Measurements from ENCODE around the gene SMPD1.
"Not testable (repeated sequence)": the region's sequence is repeated elsewhere in the genome, so short reads cannot be mapped to it uniquely, and the experiment has no call there.

SMPD1 gene

GRCh38 chr11:6390718-6391469, 620 bp downstream of the SMPD1 start:
- DNase-seq (ENCODE audit: low read depth) = no peak

GRCh38 chr11:6391537-6392134, 1.4 kb downstream of the SMPD1 start:
- DNase-seq (ENCODE audit: low read depth) = no peak

- DNase-seq (ENCODE audit: low read depth) = not testable (repeated sequence)
Observed at GRCh38 chr11:6392251-6392650, 2.0 kb downstream of the SMPD1 start.

GRCh38 chr11:6393989-6394670, 3.9 kb downstream of the SMPD1 start:
- DNase-seq (ENCODE audit: low read depth) = no peak

GRCh38 chr11:6395470-6396060, 5.3 kb downstream of the SMPD1 start:
- DNase-seq (ENCODE audit: low read depth) = no peak

GRCh38 chr11:6397156-6397555, 6.9 kb downstream of the SMPD1 start:
- DNase-seq (ENCODE audit: low read depth) = no peak

- no peak for DNase-seq (ENCODE audit: low read depth)
Observed at GRCh38 chr11:6397636-6398035, 7.4 kb downstream of the SMPD1 start.

- DNase-seq (ENCODE audit: low read depth) = no peak
Observed at GRCh38 chr11:6400431-6401345, 10.4 kb downstream of the SMPD1 start.

GRCh38 chr11:6401464-6401863, 11.2 kb downstream of the SMPD1 start:
- no peak for DNase-seq (ENCODE audit: low read depth)

- DNase-seq (ENCODE audit: low read depth) = no peak
Observed at GRCh38 chr11:6402061-6402470, 11.8 kb downstream of the SMPD1 start.

GRCh38 chr11:6402561-6402981, 12.3 kb downstream of the SMPD1 start:
- peak; percentile 51 for DNase-seq (ENCODE audit: low read depth)

GRCh38 chr11:6403539-6403938, 13.3 kb downstream of the SMPD1 start:
- DNase-seq (ENCODE audit: low read depth) = no peak

- no peak for DNase-seq (ENCODE audit: low read depth)
Observed at GRCh38 chr11:6404342-6405051, 14.2 kb downstream of the SMPD1 start.

GRCh38 chr11:6405052-6405667, 14.9 kb downstream of the SMPD1 start:
- no peak for DNase-seq (ENCODE audit: low read depth)

- no peak for DNase-seq (ENCODE audit: low read depth)
Observed at GRCh38 chr11:6405846-6406245, 15.6 kb downstream of the SMPD1 start.

- DNase-seq (ENCODE audit: low read depth) = no peak
Observed at GRCh38 chr11:6406370-6406769, 16.1 kb downstream of the SMPD1 start.

GRCh38 chr11:6410695-6411430, 20.6 kb downstream of the SMPD1 start:
- DNase-seq (ENCODE audit: low read depth) = no peak

- no peak for DNase-seq (ENCODE audit: low read depth)
Observed at GRCh38 chr11:6411594-6412031, 21.3 kb downstream of the SMPD1 start.

- DNase-seq (ENCODE audit: low read depth) = peak; percentile 52
Observed at GRCh38 chr11:6413791-6414201, 23.5 kb downstream of the SMPD1 start.

- DNase-seq (ENCODE audit: low read depth) = no peak
Observed at GRCh38 chr11:6414874-6415328, 24.6 kb downstream of the SMPD1 start.
